Endothelial cell of umbilical vein (primary cell): ENCODE results near the gene PTPRD. TPM values are rescaled to one million over a fixed set of nuclear protein-coding genes. Genes with fewer than 3 reads are reported as not detected.

ENCODE experiments used
- BruUV-seq: library from RNA; stranded (reverse); fragments of 400-500 nt; replicated peaks from 2 replicates; lab custom pipeline; 2021; lab: Mats Ljungman, UMichigan
- CTCF ChIA-PET: fragments of 300-600, 350-600 bp; sonication (Branson Sonifier 250); formaldehyde crosslinking; loops from one replicate; lab custom pipeline; 2021; ENCODE audit warnings: antibody characterized with exemption, inconsistent platforms; lab: Charles Lee
- POLR2A ChIA-PET: fragments of 300-600, 350-600 bp; sonication (Branson Sonifier 250); formaldehyde crosslinking; loops from one replicate; lab custom pipeline; 2021; ENCODE audit warnings: antibody characterized with exemption, inconsistent platforms; lab: Charles Lee
- DNase-seq: peaks from one replicate; pipeline ENCODE4 v3.0.0-alpha.2; 2011; ENCODE audit warnings: low read depth, low spot score
- FAIRE-seq: peaks from 2 replicates; lab custom pipeline; 2011; peaks lifted over from hg19 to GRCh38; lab: Jason Lieb, UNC
- H2AFZ ChIP-seq: 2 replicates; pipeline ENCODE4 v1.6.0; 2012; ENCODE audit warnings: low read depth, low read length, control low read depth, inconsistent platforms
- H3K27ac ChIP-seq: 2 replicates; pipeline ENCODE4 v1.5.1; 2011; ENCODE audit warnings: low read depth, mild to moderate bottlenecking, control low read depth, low read length, moderate library complexity; ENCODE audit not compliant: insufficient read depth
- H3K27me3 ChIP-seq, 2 experiments: 2 replicates each; pipeline versions ENCODE4 v1.6.0 to v1.6.1; 2011; ENCODE audit warnings: low read length in 2 of 2, mixed read lengths in 1 of 2; ENCODE audit not compliant: control insufficient read depth in 2 of 2, insufficient read depth in 2 of 2
- H3K36me3 ChIP-seq, 2 experiments: 2 replicates in 1 of 2; 3 replicates in 1 of 2; pipeline ENCODE4 v1.5.1; 2011; ENCODE audit warnings: low read length in 2 of 2, mild to moderate bottlenecking in 1 of 2, moderate library complexity in 1 of 2; ENCODE audit not compliant: control insufficient read depth in 2 of 2, insufficient read depth in 2 of 2; ENCODE audit errors: extremely low read depth in 1 of 2
- H3K4me1 ChIP-seq: 3 replicates; pipeline ENCODE4 v1.5.1; 2011; ENCODE audit warnings: mild to moderate bottlenecking, low read length; ENCODE audit not compliant: control insufficient read depth, insufficient read depth; ENCODE audit errors: extremely low read depth
- H3K4me2 ChIP-seq: 2 replicates; pipeline ENCODE4 v1.6.1; 2011; ENCODE audit warnings: low read length, control low read depth, mixed read lengths; ENCODE audit not compliant: insufficient read depth
- H3K4me3 ChIP-seq, 3 experiments: fragments of 200-600 bp in 1 of 3; sonication (generic), shearing (Covaris generic) in 1 of 3; replicated peaks in 1 of 3; 2 replicates each; pipeline ENCODE4 v1.5.1; 2011 to 2016; ENCODE audit warnings: control low read depth in 3 of 3, low read length in 3 of 3, mild to moderate bottlenecking in 2 of 3, inconsistent platforms in 1 of 3, low read depth in 1 of 3, moderate library complexity in 1 of 3; ENCODE audit not compliant: insufficient read depth in 1 of 3
- H3K79me2 ChIP-seq: 2 replicates; pipeline ENCODE4 v1.6.0; 2012; ENCODE audit warnings: low read length, inconsistent platforms; ENCODE audit not compliant: control insufficient read depth, insufficient read depth
- H3K9ac ChIP-seq: replicated peaks from 2 replicates; pipeline ENCODE3; 2011; ENCODE audit warnings: low read length, control low read depth; ENCODE audit not compliant: insufficient read depth; ENCODE audit errors: extremely low read depth
- H3K9me1 ChIP-seq: replicated peaks from 3 replicates; pipeline ENCODE4 v1.6.0; 2011; ENCODE audit warnings: mild to moderate bottlenecking, low read length; ENCODE audit not compliant: control insufficient read depth, insufficient read depth; ENCODE audit errors: extremely low read depth
- H3K9me3 ChIP-seq: replicated peaks from 2 replicates; pipeline ENCODE4 v1.5.1; 2012; ENCODE audit warnings: low read length, inconsistent platforms; ENCODE audit not compliant: control insufficient read depth, insufficient read depth
- H4K20me1 ChIP-seq: replicated peaks from 2 replicates; pipeline ENCODE3; 2011; ENCODE audit warnings: mild to moderate bottlenecking, low read length; ENCODE audit not compliant: control insufficient read depth, insufficient read depth; ENCODE audit errors: extremely low read depth
- EZH2 ChIP-seq: IDR thresholded peaks from 2 replicates; pipeline ENCODE4 v1.6.1; 2012; ENCODE audit warnings: borderline replicate concordance, low read depth, mild to moderate bottlenecking, moderate library complexity, low read length, inconsistent platforms; ENCODE audit not compliant: severe bottlenecking
- FOS ChIP-seq: IDR thresholded peaks from 2 replicates; pipeline ENCODE4 v1.6.1; 2011; ENCODE audit warnings: mild to moderate bottlenecking, low read length, moderate library complexity, borderline replicate concordance; ENCODE audit not compliant: insufficient read depth
- GATA2 ChIP-seq: IDR thresholded peaks from 2 replicates; pipeline ENCODE4 v1.7.0; 2011; ENCODE audit warnings: low read depth, mild to moderate bottlenecking, moderate library complexity, mixed read lengths, low read length; ENCODE audit not compliant: insufficient read length, insufficient read depth
- JUN ChIP-seq: IDR thresholded peaks from 2 replicates; pipeline ENCODE4 v1.6.1; 2011; ENCODE audit warnings: borderline replicate concordance, low read depth; ENCODE audit not compliant: insufficient read length, insufficient read depth
- MYC ChIP-seq: IDR thresholded peaks from one replicate; pipeline ENCODE4 v1.6.1; 2011; ENCODE audit warnings: mild to moderate bottlenecking, low read depth, low read length
- POLR2A ChIP-seq: IDR thresholded peaks from 2 replicates; pipeline ENCODE4 v1.6.1; 2012; ENCODE audit warnings: low read depth, mild to moderate bottlenecking, control low read depth, low read length
- POLR2AphosphoS5 ChIP-seq: IDR thresholded peaks from 2 replicates; pipeline ENCODE4 v1.6.1; 2012; ENCODE audit warnings: low read depth, mild to moderate bottlenecking, control low read depth, low read length, moderate library complexity; ENCODE audit not compliant: insufficient read depth
- dilution Hi-C: fragments of 300-500 bp; cut with MboI; formaldehyde crosslinking; loops from one replicate; pipeline ENCODE4 v1.15.0; 2019; ENCODE audit warnings: low sequenced_read_pairs; ENCODE audit not compliant: extremely low pct_ligation_motif_present
- intact Hi-C: fragments of 100-400 bp; cut with micrococcal nuclease; formaldehyde crosslinking; loops from one replicate; pipeline ENCODE4 v1.10.0; 2022
- polyA plus RNA-seq, 4 experiments: library from polyadenylated mRNA; depleted of rRNA in 3 of 4; stranded (reverse) in 3 of 4; unstranded in 1 of 4; fragments of >200 nt; gene quantifications; 2 replicates each; pipeline versions ENCODE4 v1.2.1 to v1.2.3, GENCODE V29; 2011 to 2012; ENCODE audit warnings: missing spikeins in 1 of 4
- total RNA-seq: library from RNA; stranded (reverse); gene quantifications from 2 replicates; pipeline ENCODE4 v1.2.3, GENCODE V29; 2021
- TF ChIP-seq, protein P1 (sequence below), 2 donors: IDR thresholded peaks; 1 replicate in 1 of 2; 2 replicates in 1 of 2; pipeline ENCODE4 v1.5.1; 2011; ENCODE audit warnings: low read length in 2 of 2, mild to moderate bottlenecking in 2 of 2, moderate library complexity in 2 of 2, control low read depth in 1 of 2, inconsistent platforms in 1 of 2, low read depth in 1 of 2; ENCODE audit not compliant: insufficient read depth in 1 of 2; ENCODE audit errors: extremely low read depth in 1 of 2
- TF ChIP-seq, protein P2 (sequence below): IDR thresholded peaks from 2 replicates; pipeline ENCODE4 v1.6.1; 2011; ENCODE audit not compliant: insufficient read depth, insufficient read length

PTPRD gene
- total and polyA plus RNA-seq, 2 donors (not counting 3 experiments of a cell fraction or from before 2014, with no cell fraction given) = 5.5 to 5.7 TPM

DNA sequence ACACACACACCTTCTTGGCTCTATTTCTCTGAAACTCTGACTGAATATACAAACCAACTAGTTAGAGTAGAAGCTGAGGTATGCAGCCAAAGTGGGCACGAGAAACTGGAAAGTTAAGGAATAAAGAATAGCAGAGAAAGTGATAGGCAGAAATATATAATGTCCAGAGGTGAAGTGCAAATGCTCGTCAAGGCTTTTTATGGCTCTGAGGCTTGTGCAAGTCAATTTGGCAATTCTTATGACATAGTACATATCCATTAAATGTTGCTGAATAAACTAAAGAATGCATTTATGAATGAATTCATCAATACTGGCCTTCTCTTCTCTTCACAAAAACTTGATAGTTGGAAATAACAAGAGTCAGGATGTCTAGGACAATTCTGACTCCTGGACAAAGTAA lies 2323.1 kb downstream of the PTPRD start:
- intact Hi-C loops = no loop called here
- no peaks in the 10 kb centered on the region for H4K20me1 ChIP-seq
- H3K36me3 ChIP-seq = no peaks in the 10 kb centered on the region
- POLR2A ChIA-PET = no interaction called here
- H3K27me3 ChIP-seq = peaks cover 0 to 2% of the 10 kb centered on the region in 2 experiments
- dilution Hi-C loops = no loop called here
- no peak overlapping the region for H3K4me2 ChIP-seq
- no peak for TF ChIP-seq JUN
- TF ChIP-seq, protein P1, sequence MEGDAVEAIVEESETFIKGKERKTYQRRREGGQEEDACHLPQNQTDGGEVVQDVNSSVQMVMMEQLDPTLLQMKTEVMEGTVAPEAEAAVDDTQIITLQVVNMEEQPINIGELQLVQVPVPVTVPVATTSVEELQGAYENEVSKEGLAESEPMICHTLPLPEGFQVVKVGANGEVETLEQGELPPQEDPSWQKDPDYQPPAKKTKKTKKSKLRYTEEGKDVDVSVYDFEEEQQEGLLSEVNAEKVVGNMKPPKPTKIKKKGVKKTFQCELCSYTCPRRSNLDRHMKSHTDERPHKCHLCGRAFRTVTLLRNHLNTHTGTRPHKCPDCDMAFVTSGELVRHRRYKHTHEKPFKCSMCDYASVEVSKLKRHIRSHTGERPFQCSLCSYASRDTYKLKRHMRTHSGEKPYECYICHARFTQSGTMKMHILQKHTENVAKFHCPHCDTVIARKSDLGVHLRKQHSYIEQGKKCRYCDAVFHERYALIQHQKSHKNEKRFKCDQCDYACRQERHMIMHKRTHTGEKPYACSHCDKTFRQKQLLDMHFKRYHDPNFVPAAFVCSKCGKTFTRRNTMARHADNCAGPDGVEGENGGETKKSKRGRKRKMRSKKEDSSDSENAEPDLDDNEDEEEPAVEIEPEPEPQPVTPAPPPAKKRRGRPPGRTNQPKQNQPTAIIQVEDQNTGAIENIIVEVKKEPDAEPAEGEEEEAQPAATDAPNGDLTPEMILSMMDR (IDR thresholded peaks at IDR 0.05; ENCODE audit: extremely low read depth in 1 of 2, insufficient read depth in 1 of 2, low read depth in 1 of 2, low read length in 2 of 2) = no peak
- TF ChIP-seq POLR2A = no peak
- TF ChIP-seq MYC = no peak
- no peak for TF ChIP-seq EZH2
- no peak for TF ChIP-seq GATA2
- TF ChIP-seq, protein P2, sequence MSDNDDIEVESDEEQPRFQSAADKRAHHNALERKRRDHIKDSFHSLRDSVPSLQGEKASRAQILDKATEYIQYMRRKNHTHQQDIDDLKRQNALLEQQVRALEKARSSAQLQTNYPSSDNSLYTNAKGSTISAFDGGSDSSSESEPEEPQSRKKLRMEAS = no peak
- no peak for TF ChIP-seq FOS
- no peak for TF ChIP-seq POLR2AphosphoS5
- no peaks in the 10 kb centered on the region for H3K9me3 ChIP-seq
- CTCF ChIA-PET = no interaction called here
- FAIRE-seq (no peak), DNase-seq (no peak)
- H3K4me1 ChIP-seq = no peaks in the 10 kb centered on the region
- no peak overlapping the region for H2AFZ ChIP-seq
- no peak overlapping the region for H3K9ac ChIP-seq
- H3K4me3 ChIP-seq = no peak overlapping the region
- H3K9me1 ChIP-seq = no peaks in the 10 kb centered on the region
- no peak overlapping the region for H3K27ac ChIP-seq
- H3K79me2 ChIP-seq = no peaks in the 10 kb centered on the region
- BruUV-seq = no TSS peak
